MCF 10A (cell line): ENCODE results near the gene COL3A1. TPM values are rescaled to one million over a fixed set of nuclear protein-coding genes. Genes with fewer than 3 reads are reported as not detected.

Experiments used
- BruUV-seq: library from RNA; stranded (reverse); fragments of 400-500 nt; replicated peaks from 2 replicates; lab custom pipeline; 2021; lab: Mats Ljungman, UMichigan
- CTCF ChIA-PET: fragments of 300-600 bp; sonication (Branson Sonifier 250); formaldehyde crosslinking; extraction: SDS; loops from one replicate; lab custom pipeline; 2021; ENCODE audit warnings: antibody characterized with exemption, inconsistent platforms; lab: Yijun Ruan, JAX
- POLR2A ChIA-PET: fragments of 300-600, 350-650 bp; sonication (Branson Sonifier 250); formaldehyde crosslinking; extraction: SDS; loops from one replicate; lab custom pipeline; 2020; ENCODE audit warnings: antibody characterized with exemption, inconsistent platforms; lab: Yijun Ruan, JAX
- DNase-seq: peaks from one replicate; pipeline ENCODE4 v3.0.0-alpha.2; 2018; ENCODE audit not compliant: unreplicated experiment
- H3K27ac Mint-ChIP-seq: one replicate; pipeline ENCODE4 v1.8.0; 2022; ENCODE audit warnings: mild to moderate bottlenecking, low read depth, mixed read lengths; ENCODE audit not compliant: unreplicated experiment
- H3K27me3 Mint-ChIP-seq: one replicate; pipeline ENCODE4 v1.8.0; 2022; ENCODE audit warnings: mixed read lengths; ENCODE audit not compliant: insufficient read depth, unreplicated experiment
- H3K36me3 Mint-ChIP-seq: one replicate; pipeline ENCODE4 v1.8.0; 2022; ENCODE audit warnings: mild to moderate bottlenecking, moderate library complexity, mixed read lengths; ENCODE audit not compliant: insufficient read depth, unreplicated experiment
- H3K4me1 Mint-ChIP-seq: one replicate; pipeline ENCODE4 v1.8.0; 2022; ENCODE audit warnings: mixed read lengths; ENCODE audit not compliant: insufficient read depth, unreplicated experiment
- H3K4me3 Mint-ChIP-seq: one replicate; pipeline ENCODE4 v1.8.0; 2022; ENCODE audit warnings: mild to moderate bottlenecking, moderate library complexity, mixed read lengths; ENCODE audit not compliant: unreplicated experiment
- H3K9me3 Mint-ChIP-seq: one replicate; pipeline ENCODE4 v1.8.0; 2022; ENCODE audit warnings: mixed read lengths; ENCODE audit not compliant: unreplicated experiment
- CTCF ChIP-seq: fragments of 200-600 bp; IDR thresholded peaks from one replicate; pipeline ENCODE4 v1.8.0; 2022; ENCODE audit warnings: antibody characterized with exemption, mild to moderate bottlenecking; ENCODE audit not compliant: unreplicated experiment
- intact Hi-C: fragments of 100-400 bp; cut with micrococcal nuclease; formaldehyde crosslinking; loops from 2 replicates; pipeline ENCODE4 v1.14.1; 2022
- total RNA-seq: library from RNA; stranded (reverse); gene quantifications from 2 replicates; pipeline ENCODE4 v1.2.3, GENCODE V29; 2022

COL3A1 gene
- total RNA-seq, 1 experiment from 2014 or later = not detected

DNA sequence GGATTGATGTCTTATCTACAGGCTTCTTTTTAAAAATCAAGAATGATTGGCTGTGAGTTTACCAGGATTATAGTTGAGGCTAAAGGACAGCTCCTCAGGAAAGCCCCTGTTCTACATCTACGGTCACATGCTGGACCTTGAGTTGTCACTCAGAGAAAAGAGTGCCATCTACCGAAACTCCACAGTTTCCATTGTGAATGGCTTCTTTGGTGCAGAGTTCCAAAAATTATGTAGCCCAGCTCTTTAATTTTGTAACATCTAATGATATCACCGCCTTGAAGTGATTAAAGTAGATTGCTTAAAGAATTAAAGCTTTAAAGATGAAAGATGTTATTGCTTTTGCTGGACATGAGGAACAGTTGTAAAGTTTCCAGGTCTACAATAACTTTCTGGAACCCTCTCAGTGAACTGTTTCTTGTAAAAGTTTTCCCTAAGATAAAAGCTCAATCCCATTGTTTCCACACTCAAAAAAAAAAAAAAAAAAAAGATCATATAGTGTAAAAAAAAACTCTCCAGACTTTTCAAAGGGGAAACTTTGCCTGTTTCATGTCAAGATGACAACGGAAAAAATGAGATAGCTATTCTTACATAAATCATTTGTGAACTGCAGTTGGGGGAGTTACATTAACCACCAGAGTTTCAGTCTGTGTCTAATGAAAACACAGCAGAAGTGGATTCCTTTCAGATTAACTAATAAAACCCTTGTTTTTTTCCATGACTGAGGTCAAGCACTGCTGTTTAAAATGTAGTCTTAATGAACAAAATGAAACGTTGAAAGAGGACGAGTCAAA, 4.3 kb downstream of the COL3A1 start:
- no peak for TF ChIP-seq CTCF
- Mint-ChIP-seq H3K27me3 (no peaks in the 10 kb centered on the region), H3K9me3 (no peaks in the 10 kb centered on the region), H3K4me3 (no peak overlapping the region), H3K4me1 (no peaks in the 10 kb centered on the region), H3K36me3 (no peaks in the 10 kb centered on the region), H3K27ac (no peak overlapping the region)
- ChIA-PET POLR2A (interaction anchor here (0.7 kb wide), 2 partner anchors 131 to 454 kb away, joined by 3 read pairs; no protein-coding TSS in a partner anchor), CTCF (interaction anchor here (0.5 to 5.9 kb wide), 4 partner anchors 8 to 454 kb away, joined by 3 to 65 read pairs (median 3); no protein-coding TSS in a partner anchor)
- intact Hi-C loops = no loop called here
- DNase-seq = no peak
- BruUV-seq = no TSS peak

GRCh38 chr2:188979187-188980114, 5.3 kb downstream of the COL3A1 start:
- no TSS peak for BruUV-seq
- Mint-ChIP-seq H3K4me3 (no peak overlapping the region), H3K4me1 (no peaks in the 10 kb centered on the region), H3K9me3 (no peaks in the 10 kb centered on the region), H3K27me3 (no peaks in the 10 kb centered on the region), H3K36me3 (no peaks in the 10 kb centered on the region), H3K27ac (no peak overlapping the region)
- no peak for DNase-seq
- ChIA-PET CTCF (interaction anchor here (0.6 to 5.9 kb wide), 2 partner anchors 272 to 455 kb away, joined by 3 to 65 read pairs; no protein-coding TSS in a partner anchor), POLR2A (interaction anchor here (0.7 kb wide), 1 partner anchor 455 kb away, joined by 3 read pairs; no protein-coding TSS in a partner anchor)
- TF ChIP-seq CTCF = no peak
- intact Hi-C loops = loop anchor here (10.0 kb wide), 1 partner anchor 365 kb away; no protein-coding TSS in a partner anchor

GRCh38 chr2:188983427-188984064, 9.4 kb downstream of the COL3A1 start:
- intact Hi-C loops = loop anchor here (1.0 to 10.0 kb wide), 3 partner anchors 361 to 459 kb away; no protein-coding TSS in a partner anchor
- ChIA-PET POLR2A (interaction anchor here (0.7 to 2.1 kb wide), 5 partner anchors 410 to 475 kb away, joined by 3 to 10 read pairs (median 4); no protein-coding TSS in a partner anchor), CTCF (interaction anchor here (0.5 to 5.5 kb wide), 33 partner anchors 8 to 469 kb away, joined by 3 to 176 read pairs (median 3); partner anchors contain the start of gene COL3A1)
- Mint-ChIP-seq H3K27me3 (no peaks in the 10 kb centered on the region), H3K27ac (no peak overlapping the region), H3K9me3 (no peaks in the 10 kb centered on the region), H3K36me3 (no peaks in the 10 kb centered on the region), H3K4me1 (no peaks in the 10 kb centered on the region), H3K4me3 (no peak overlapping the region)
- TF ChIP-seq CTCF = peak; percentile 43
- peak; percentile 52 for DNase-seq
- no TSS peak for BruUV-seq
